Spleen (tissue), 11 donors: ENCODE data around the gene GUCY2C. TPM values are rescaled to one million over a fixed set of nuclear protein-coding genes. Genes with fewer than 3 reads are reported as not detected.

Source experiments
- DNase-seq: peaks from one replicate; pipeline ENCODE4 v3.0.0-alpha.2; 2020
- H3K27ac ChIP-seq, 8 donors: fragments of 200-600 bp; sonication (generic) in 7 of 8; 1 replicate in 4 of 8; 2 replicates in 4 of 8; pipeline versions ENCODE4 v1.5.0 to v1.8.0; 2016 to 2021; ENCODE audit warnings: inconsistent platforms in 4 of 8, mild to moderate bottlenecking in 4 of 8, moderate library complexity in 1 of 8
- H3K27me3 ChIP-seq, 7 donors: fragments of 200-600 bp; sonication (generic) in 6 of 7; replicated peaks in 1 of 7; 1 replicate in 4 of 7; 2 replicates in 3 of 7; pipeline versions ENCODE4 v1.5.0 to v1.8.0; 2016 to 2021; ENCODE audit warnings: inconsistent platforms in 3 of 7, mild to moderate bottlenecking in 1 of 7
- H3K36me3 ChIP-seq, 6 donors: fragments of 200-600 bp; sonication (generic) in 5 of 6; 1 replicate in 4 of 6; 2 replicates in 2 of 6; pipeline versions ENCODE4 v1.5.0 to v1.8.0; 2016 to 2021; ENCODE audit warnings: inconsistent platforms in 2 of 6
- H3K4me1 ChIP-seq, 6 donors: fragments of 200-600 bp; sonication (generic) in 5 of 6; 1 replicate in 3 of 6; 2 replicates in 3 of 6; pipeline versions ENCODE4 v1.5.0 to v1.8.0; 2016 to 2021; ENCODE audit warnings: inconsistent platforms in 3 of 6
- H3K4me3 ChIP-seq, 8 donors: fragments of 200-600 bp; sonication (generic) in 7 of 8; 1 replicate in 4 of 8; 2 replicates in 4 of 8; pipeline versions ENCODE4 v1.5.0 to v1.8.0; 2016 to 2021; ENCODE audit warnings: inconsistent platforms in 4 of 8, mild to moderate bottlenecking in 4 of 8, moderate library complexity in 2 of 8
- H3K9me3 ChIP-seq, 8 donors: fragments of 200-600 bp; sonication (generic) in 7 of 8; 1 replicate in 4 of 8; 2 replicates in 4 of 8; pipeline versions ENCODE4 v1.5.0 to v1.8.0; 2016 to 2021; ENCODE audit warnings: inconsistent platforms in 4 of 8
- POLR2A ChIP-seq, 3 donors: fragments of 450-650 bp; IDR thresholded peaks; one replicate each; pipeline ENCODE4 v1.5.1; 2017; ENCODE audit warnings: antibody characterized with exemption in 3 of 3, mild to moderate bottlenecking in 1 of 3
- POLR2AphosphoS5 ChIP-seq, 3 donors: sonication (generic); formaldehyde crosslinking; IDR thresholded peaks; one replicate each; pipeline ENCODE4 v1.5.1; 2017; ENCODE audit warnings: antibody characterized with exemption in 3 of 3
- WGBS, 5 donors: extraction: QIAGEN DNeasy Blood & Tissue Kit in 3 of 5; methylation state at CpG; one replicate each; pipeline versions ENCODE4 v1.1.5 to v1.1.7; 2013 to 2018; 5-methylcytosine and 5-hydroxymethylcytosine counted together
- intact Hi-C: fragments of 100-400 bp; cut with DNase I; formaldehyde crosslinking; loops from one replicate; pipeline ENCODE4 v1.15.0; 2023; ENCODE audit warnings: low total_unique reads
- polyA plus RNA-seq, 3 donors: library from polyadenylated mRNA; stranded (reverse); fragments of 200-250 nt; gene quantifications; one replicate each; pipeline ENCODE4 v1.2.1, GENCODE V29; 2013
- total RNA-seq, 7 donors: library from RNA; depleted of rRNA in 3 of 7; stranded (reverse); fragments of >200 nt in 3 of 7; fragmentation: NEBNext Ultra II Directional in 4 of 7; extraction: Animal tissue kit (Norgen Biotek cat#: 25700) in 4 of 7; gene quantifications; one replicate each; pipeline versions ENCODE4 v1.1.0 to v1.2.1, GENCODE V29; 2016 to 2021
- TF ChIP-seq, protein P1 (sequence below), 11 experiments: fragments of 200-600 bp in 7 of 11; fragments of 450-650 bp in 4 of 11; sonication (generic) in 4 of 11; IDR thresholded peaks in 8 of 11; conservative IDR thresholded peaks in 3 of 11; 1 replicate in 7 of 11; 2 replicates in 4 of 11; pipeline versions ENCODE4 v1.4.0 to v1.8.0; 2016 to 2021; ENCODE audit warnings: antibody characterized with exemption in 11 of 11, inconsistent platforms in 4 of 11, mild to moderate bottlenecking in 1 of 11
- donor health status: healthy with polysubstance abuse.
- donor health status: DM: no; HTN: no; CAD: no; lungs with moderate emphysema.
- donor health status: DM: no; HTN: no; CAD: no.
- donor health status: Bipolar disorder and iron deficiency.
- donor health status: healthy.
- donor health status: DM: no; HTN: no; CAD: no.
- donor health status: DM: yes; HTN: yes; CAD: no.

The GUCY2C gene
- total and polyA plus RNA-seq, 10 donors: 0.19 to 0.35 (median 0.26) TPM; not detected in 7

- H3K27me3 ChIP-seq: peaks cover 0 to 39% (median 7%) of the 10 kb centered on the region in 7 donors
- H3K36me3 ChIP-seq: no peaks in the 10 kb centered on the region
- intact Hi-C loops: no loop called here
- peaks cover 0 to 79% (median 7%) of the 10 kb centered on the region in 6 donors for H3K4me1 ChIP-seq
- WGBS, 5 donors: 91 to 97% (median 94%) methylated on average over 1 to 2 of the region's 2 CpGs
- no peak overlapping the region for H3K4me3 ChIP-seq
- H3K27ac ChIP-seq: peak overlapping the region in 3 of 8 donors; percentile 9 to 91 (median 86)
- TF ChIP-seq, protein P1, sequence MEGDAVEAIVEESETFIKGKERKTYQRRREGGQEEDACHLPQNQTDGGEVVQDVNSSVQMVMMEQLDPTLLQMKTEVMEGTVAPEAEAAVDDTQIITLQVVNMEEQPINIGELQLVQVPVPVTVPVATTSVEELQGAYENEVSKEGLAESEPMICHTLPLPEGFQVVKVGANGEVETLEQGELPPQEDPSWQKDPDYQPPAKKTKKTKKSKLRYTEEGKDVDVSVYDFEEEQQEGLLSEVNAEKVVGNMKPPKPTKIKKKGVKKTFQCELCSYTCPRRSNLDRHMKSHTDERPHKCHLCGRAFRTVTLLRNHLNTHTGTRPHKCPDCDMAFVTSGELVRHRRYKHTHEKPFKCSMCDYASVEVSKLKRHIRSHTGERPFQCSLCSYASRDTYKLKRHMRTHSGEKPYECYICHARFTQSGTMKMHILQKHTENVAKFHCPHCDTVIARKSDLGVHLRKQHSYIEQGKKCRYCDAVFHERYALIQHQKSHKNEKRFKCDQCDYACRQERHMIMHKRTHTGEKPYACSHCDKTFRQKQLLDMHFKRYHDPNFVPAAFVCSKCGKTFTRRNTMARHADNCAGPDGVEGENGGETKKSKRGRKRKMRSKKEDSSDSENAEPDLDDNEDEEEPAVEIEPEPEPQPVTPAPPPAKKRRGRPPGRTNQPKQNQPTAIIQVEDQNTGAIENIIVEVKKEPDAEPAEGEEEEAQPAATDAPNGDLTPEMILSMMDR (IDR thresholded peaks at IDR 0.05 in 8 of 11, conservative IDR thresholded peaks at IDR 0.05 in 3 of 11): no peak
- no peak for DNase-seq
- no peaks in the 10 kb centered on the region for H3K9me3 ChIP-seq
Measured at GRCh38 chr12:14564336-14564959, 132.0 kb downstream of the GUCY2C start.

GRCh38 chr12:14563046-14563445 lies 133.4 kb downstream of the GUCY2C start:
- intact Hi-C loops: no loop called here
- TF ChIP-seq, protein P1 (IDR thresholded peaks at IDR 0.05 in 8 of 11, conservative IDR thresholded peaks at IDR 0.05 in 3 of 11): no peak
- no peak for TF ChIP-seq POLR2A (IDR thresholded peaks at IDR 0.05)
- no peak for TF ChIP-seq POLR2AphosphoS5 (IDR thresholded peaks at IDR 0.05)
- no peaks in the 10 kb centered on the region for H3K36me3 ChIP-seq
- no peaks in the 10 kb centered on the region for H3K9me3 ChIP-seq
- H3K27me3 ChIP-seq: peaks cover 0 to 31% (median 7%) of the 10 kb centered on the region in 7 donors
- peak overlapping the region in 5 of 8 donors; percentile 31 to 91 (median 74) for H3K27ac ChIP-seq
- H3K4me1 ChIP-seq: peaks cover 0 to 80% (median 20%) of the 10 kb centered on the region in 6 donors
- WGBS, 5 donors: 77 to 90% (median 84%) methylated on average over 4 of the region's 4 CpGs
- H3K4me3 ChIP-seq: no peak overlapping the region
- no peak for DNase-seq

Other genes starting within 250 kb of the GUCY2C start
- 10 to 100 TPM; 26.8 to 83.2 (median 36.3) TPM for gene PLBD1, start 128.7 kb downstream of the GUCY2C start, total RNA-seq
- 1 to 10 TPM; 3.1 to 8.3 (median 5.5) TPM for gene PLBD1, start 128.7 kb downstream of the GUCY2C start, polyA plus RNA-seq
- 10 to 100 TPM; 22.0 to 61.4 (median 49.2) TPM for gene WBP11, start 106.9 kb upstream of the GUCY2C start, total RNA-seq
- gene WBP11, start 106.9 kb upstream of the GUCY2C start, polyA plus RNA-seq: 10 to 100 TPM; 16.0 to 18.8 (median 17.1) TPM
- 1 to 10 TPM in 5 of 7 donors, under 1 TPM in 2; 0.51 to 1.4 (median 1.0) TPM for gene C12orf60, start 107.1 kb upstream of the GUCY2C start, total RNA-seq
- 1 to 10 TPM in 2 of 3 donors, under 1 TPM in 1; 0.96 to 2.2 (median 1.6) TPM for gene C12orf60, start 107.1 kb upstream of the GUCY2C start, polyA plus RNA-seq
- 1 to 10 TPM in 3 of 7 donors, under 1 TPM in 4; 0.32 to 1.6 (median 0.77) TPM for gene SMCO3, start 117.6 kb upstream of the GUCY2C start, total RNA-seq
- gene SMCO3, start 117.6 kb upstream of the GUCY2C start, polyA plus RNA-seq: 1 to 10 TPM in 1 of 3 donors, under 1 TPM in 2; 0.57 to 1.5 (median 0.97) TPM
- gene ART4, start 146.9 kb upstream of the GUCY2C start, total RNA-seq: 10 to 100 TPM; 14.2 to 46.1 (median 21.5) TPM
- 1 to 10 TPM; 2.3 to 8.9 (median 3.9) TPM for gene ART4, start 146.9 kb upstream of the GUCY2C start, polyA plus RNA-seq
- 10 to 100 TPM; 29.4 to 96.6 (median 43.5) TPM for gene MGP, start 189.3 kb upstream of the GUCY2C start, total RNA-seq
- gene MGP, start 189.3 kb upstream of the GUCY2C start, polyA plus RNA-seq: 100 to 1,000 TPM in 2 of 3 donors, 10 to 100 TPM in 1; 56.4 to 292 (median 110) TPM
- gene ERP27, start 241.9 kb upstream of the GUCY2C start, total RNA-seq: 1 to 10 TPM; 3.5 to 6.4 (median 4.3) TPM
- gene ERP27, start 241.9 kb upstream of the GUCY2C start, polyA plus RNA-seq: 1 to 10 TPM; 1.3 to 2.0 (median 1.6) TPM